NB4 (cell line): Measurements from ENCODE around the gene USF2.

ENCODE experiments used
- CTCF ChIP-seq: IDR thresholded peaks from one replicate; pipeline ENCODE4 v1.5.1; 2012; ENCODE audit warnings: low read depth, low read length
- POLR2A ChIP-seq: IDR thresholded peaks from 2 replicates; pipeline ENCODE4 v1.6.1; 2011; ENCODE audit warnings: mild to moderate bottlenecking; ENCODE audit not compliant: insufficient read length; ENCODE audit errors: extremely low read depth

GRCh38 chr19:35267818-35268535 is 785 bp upstream of the USF2 start:
- TF ChIP-seq CTCF (no peak), POLR2A (peak; percentile 48)
